Panc1 (cell line): ENCODE measurements around the gene SCAMP5. TPM values are rescaled to one million over a fixed set of nuclear protein-coding genes. Genes with fewer than 3 reads are reported as not detected.

Experiments used
- ATAC-seq: fragments of 200-7000 bp; cut with Tn5 transposase; 2 replicates; pipeline ENCODE4 v1.9.1; 2020; ENCODE audit warnings: mild to moderate bottlenecking, moderate library complexity
- BruUV-seq: library from RNA; stranded (reverse); fragments of 400-500 nt; replicated peaks from 2 replicates; lab custom pipeline; 2021; lab: Mats Ljungman, UMichigan
- CTCF ChIA-PET: fragments of 300-600 bp; sonication (Branson Sonifier 250); formaldehyde crosslinking; loops from one replicate; lab custom pipeline; 2022; ENCODE audit warnings: antibody characterized with exemption; lab: Charles Lee
- POLR2A ChIA-PET: fragments of 300-600 bp; sonication (Branson Sonifier 250); formaldehyde crosslinking; loops from one replicate; lab custom pipeline; 2022; ENCODE audit warnings: antibody characterized with exemption; lab: Charles Lee
- DNase-seq: peaks from one replicate; pipeline ENCODE4 v3.0.0-alpha.2; 2010; ENCODE audit warnings: low read depth, low spot score
- H3K27ac ChIP-seq: 2 replicates; pipeline ENCODE4 v1.5.1; 2011; ENCODE audit warnings: mild to moderate bottlenecking, low read length, inconsistent platforms
- H3K27me3 ChIP-seq: fragments of 200-500 bp; sonication (Bioruptor generic); 2 replicates; pipeline ENCODE4 v1.6.0; 2014; ENCODE audit warnings: low read length, inconsistent platforms; ENCODE audit not compliant: control insufficient read depth, insufficient read depth
- H3K36me3 ChIP-seq: fragments of 200-500 bp; sonication (Bioruptor generic); 2 replicates; pipeline ENCODE4 v1.5.1; 2014; ENCODE audit warnings: inconsistent platforms, mild to moderate bottlenecking, low read length, moderate library complexity; ENCODE audit not compliant: control insufficient read depth, insufficient read depth
- H3K4me1 ChIP-seq: 2 replicates; pipeline ENCODE4 v1.5.1; 2011; ENCODE audit warnings: inconsistent platforms, mild to moderate bottlenecking, low read length, moderate library complexity; ENCODE audit not compliant: control insufficient read depth, insufficient read depth
- H3K4me3 ChIP-seq, 2 experiments: 2 replicates each; pipeline ENCODE4 v1.5.1; 2011 to 2012; ENCODE audit warnings: low read depth in 2 of 2, low read length in 2 of 2, mild to moderate bottlenecking in 2 of 2, inconsistent platforms in 1 of 2, moderate library complexity in 1 of 2
- H3K9me3 ChIP-seq: fragments of 200-500 bp; sonication (Bioruptor generic); 2 replicates; pipeline ENCODE4 v1.5.1; 2014; ENCODE audit warnings: low read depth, mild to moderate bottlenecking, inconsistent platforms, low read length, moderate library complexity; ENCODE audit not compliant: control insufficient read depth, insufficient read depth
- CTCF ChIP-seq: fragments of 450-650 bp; IDR thresholded peaks from 2 replicates; pipeline ENCODE4 v1.5.1; 2017; ENCODE audit warnings: mild to moderate bottlenecking
- POLR2AphosphoS5 ChIP-seq: IDR thresholded peaks from 2 replicates; pipeline ENCODE4 v1.6.1; 2012; ENCODE audit warnings: mild to moderate bottlenecking, low read depth, low read length, moderate library complexity
- REST ChIP-seq, 2 experiments: IDR thresholded peaks; 2 replicates each; pipeline ENCODE4 v1.6.1; 2011 to 2012; ENCODE audit warnings: low read depth in 2 of 2, control low read depth in 1 of 2, low read length in 1 of 2, mild to moderate bottlenecking in 1 of 2, moderate library complexity in 1 of 2; ENCODE audit not compliant: insufficient read depth in 1 of 2
- SIN3A ChIP-seq: IDR thresholded peaks from 2 replicates; pipeline ENCODE4 v1.6.1; 2012; ENCODE audit warnings: low read depth, mild to moderate bottlenecking, low read length, moderate library complexity, borderline replicate concordance; ENCODE audit not compliant: insufficient read depth
- TCF7L2 ChIP-seq: IDR thresholded peaks from 2 replicates; pipeline ENCODE4 v1.6.1; 2011; ENCODE audit warnings: mild to moderate bottlenecking, low read depth, low read length, inconsistent platforms
- in situ Hi-C: cut with HindIII; loops from 2 replicates; pipeline ENCODE4 v1.10.0; 2016; ENCODE audit warnings: low sequenced_read_pairs, low pct_unique_long_range_greater_than_20kb
- intact Hi-C: fragments of 100-400 bp; cut with micrococcal nuclease; formaldehyde crosslinking; loops from one replicate; pipeline ENCODE4 v1.10.0; 2022; ENCODE audit not compliant: unreplicated experiment
- total RNA-seq: library from RNA; stranded (reverse); gene quantifications from one replicate; pipeline ENCODE4 v1.2.1, GENCODE V29; 2021; ENCODE audit not compliant: unreplicated experiment

Gene SCAMP5
- total RNA-seq, 1 experiment from 2014 or later, result 11.2 TPM

GRCh38 chr15:74989527-74989926 lies 5.8 kb upstream of the SCAMP5 start:
- ChIA-PET CTCF (no interaction called here), POLR2A (interaction anchor here (0.7 kb wide), 1 partner anchor 117 kb away, joined by 4 read pairs; no protein-coding TSS in a partner anchor)
- H3K36me3 ChIP-seq, result no peaks in the 10 kb centered on the region
- no peak for ATAC-seq
- H3K4me3 ChIP-seq, result no peak overlapping the region
- DNase-seq, result no peak
- no peak for TF ChIP-seq TCF7L2
- no peak for TF ChIP-seq REST (IDR thresholded peaks at IDR 0.05; ENCODE audit: insufficient read depth in 1 of 2, low read depth in 2 of 2, low read length in 1 of 2)
- no peak for TF ChIP-seq CTCF
- TF ChIP-seq POLR2AphosphoS5, result no peak
- TF ChIP-seq SIN3A, result no peak
- no TSS peak for BruUV-seq
- peaks cover 5% of the 10 kb centered on the region; the same call in 1 of the 2 replicates for H3K27me3 ChIP-seq
- no peak overlapping the region for H3K27ac ChIP-seq
- intact Hi-C loops, result no loop called here
- no peaks in the 10 kb centered on the region for H3K9me3 ChIP-seq
- in situ Hi-C loops, result no loop called here
- H3K4me1 ChIP-seq, result no peaks in the 10 kb centered on the region

- in situ Hi-C loops, result no loop called here
- BruUV-seq, result no TSS peak
- TF ChIP-seq SIN3A (no peak), TCF7L2 (no peak), CTCF (no peak), POLR2AphosphoS5 (no peak), REST (IDR thresholded peaks at IDR 0.05; ENCODE audit: insufficient read depth in 1 of 2, low read depth in 2 of 2, low read length in 1 of 2) (no peak)
- DNase-seq (no peak), ATAC-seq (no peak)
- H3K27me3 ChIP-seq, result peaks cover 5% of the 10 kb centered on the region; the same call in 1 of the 2 replicates
- no peaks in the 10 kb centered on the region for H3K36me3 ChIP-seq
- no peak overlapping the region for H3K4me3 ChIP-seq
- intact Hi-C loops, result no loop called here
- no peaks in the 10 kb centered on the region for H3K9me3 ChIP-seq
- CTCF ChIA-PET, result no interaction called here
- H3K27ac ChIP-seq, result no peak overlapping the region
- POLR2A ChIA-PET, result no interaction called here
- peaks cover 3% of the 10 kb centered on the region; the same call in 1 of the 2 replicates for H3K4me1 ChIP-seq
Measured at GRCh38 chr15:74992619-74993018, 2.7 kb upstream of the SCAMP5 start.
